GM21717 (cell line): ENCODE results near the gene TTC8.
A peak's percentile ranks its signal among the peaks of the same experiment; 100 is the strongest.
"Not testable (repeated sequence)": the region's sequence is repeated elsewhere in the genome, so short reads cannot be mapped to it uniquely, and the experiment has no call there.

Experiments used
- ATAC-seq: cut with Tn5 transposase; IDR thresholded peaks from one replicate; pipeline ENCODE4 v1.9.1; 2021; ENCODE audit warnings: mild to moderate bottlenecking, moderate library complexity; ENCODE audit not compliant: unreplicated experiment

TTC8 gene

GRCh38 chr14:88824314-88825077, at the start of gene TTC8:
TTC8 (plus strand) TSS chr14:88824651; CDS start chr14:88824708, 57 bp downstream.
- ATAC-seq = peak; percentile 99

DNA sequence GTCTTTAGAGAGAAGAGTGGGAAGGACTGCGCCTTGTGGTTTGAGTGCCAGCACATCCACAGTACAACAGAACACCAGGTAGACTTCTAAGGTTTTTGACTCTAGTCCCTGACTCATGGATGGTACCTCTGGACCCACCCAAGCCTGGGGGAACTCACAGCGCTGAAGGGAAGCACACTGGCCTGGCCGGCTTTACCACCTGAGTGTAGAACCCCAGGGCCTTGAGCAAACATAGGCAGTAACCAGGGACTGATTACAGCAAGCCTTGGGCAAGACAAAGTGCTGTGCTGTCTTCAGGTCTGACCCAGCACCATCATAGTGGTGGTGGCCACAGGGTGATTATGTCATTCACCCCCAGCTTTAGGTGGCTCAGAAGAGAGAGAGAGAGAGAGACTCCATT, 48.9 kb upstream of the TTC8 start:
- ATAC-seq = no peak

GRCh38 chr14:88785911-88786310, 38.5 kb upstream of the TTC8 start:
- no peak for ATAC-seq

DNA sequence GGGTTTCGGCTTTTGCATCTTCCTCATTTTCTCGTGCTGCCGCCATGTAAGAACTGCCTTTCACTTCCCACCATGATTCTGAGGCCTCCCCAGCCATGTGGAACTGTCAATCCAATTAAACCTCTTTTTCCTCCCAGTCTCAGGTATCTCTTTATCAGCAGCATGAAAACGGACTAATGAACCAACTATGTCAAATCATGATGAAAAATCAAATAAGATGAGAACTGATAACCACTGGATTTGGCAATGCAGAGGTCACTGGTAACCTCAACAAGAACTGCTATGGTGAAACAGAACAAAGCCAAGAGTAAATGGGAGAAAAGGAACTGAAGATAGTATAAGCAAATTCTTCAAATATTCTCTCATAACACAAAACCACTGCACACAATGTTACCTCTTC, 37.7 kb upstream of the TTC8 start:
- no peak for ATAC-seq

DNA sequence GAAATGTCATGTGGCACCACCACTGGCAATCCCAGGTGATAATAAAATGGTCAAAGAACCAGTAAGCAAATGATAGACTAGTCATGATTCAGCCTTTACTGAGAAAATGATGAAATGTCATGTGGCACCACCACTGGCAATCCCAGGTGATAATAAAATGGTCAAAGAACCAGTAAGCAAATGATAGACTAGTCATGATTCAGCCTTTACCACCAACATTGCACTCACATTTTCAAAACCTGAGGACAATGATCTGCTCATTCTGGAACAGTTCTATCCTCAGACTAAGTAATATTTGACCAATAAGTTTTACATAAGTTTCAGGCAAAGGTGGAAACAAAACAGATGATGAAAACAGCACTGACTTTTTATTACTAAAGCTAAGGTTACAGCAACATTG, 34.9 kb upstream of the TTC8 start:
- ATAC-seq = not testable (repeated sequence)

DNA sequence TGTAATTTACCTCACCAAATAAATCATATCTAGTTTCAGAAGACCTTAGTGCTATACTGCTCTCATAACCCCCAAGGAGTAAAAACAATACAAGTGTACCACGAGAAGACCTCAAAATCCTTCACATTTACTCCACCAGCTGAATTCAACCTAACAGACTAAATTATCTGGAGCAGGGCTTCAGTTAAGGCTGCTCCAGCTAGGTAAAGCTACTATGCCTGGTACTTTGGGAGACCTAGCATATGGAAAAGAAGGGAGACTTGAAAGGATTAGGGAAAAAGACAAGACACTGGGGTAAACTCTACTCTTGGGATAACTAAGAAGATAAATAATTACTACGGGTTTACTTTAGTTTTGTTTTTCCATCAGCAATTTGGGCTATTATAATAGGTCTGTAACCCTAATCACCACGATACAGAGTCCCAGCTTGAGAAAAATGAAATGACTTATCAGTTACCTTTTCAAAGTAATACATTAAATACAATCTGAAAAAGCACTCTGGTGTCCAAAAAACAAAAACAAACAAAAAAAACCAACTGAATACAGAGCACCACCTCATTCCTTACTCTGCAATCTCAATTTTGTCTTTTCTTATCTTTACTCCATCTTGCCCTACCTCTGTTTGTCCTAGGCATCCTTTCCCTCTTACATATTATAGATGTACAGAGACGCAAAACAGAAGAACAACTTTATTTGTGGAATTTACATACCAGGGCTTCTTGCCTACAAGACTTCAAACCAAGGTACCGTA, 33.8 kb upstream of the TTC8 start:
- no peak for ATAC-seq

GRCh38 chr14:88791252-88791621, 33.2 kb upstream of the TTC8 start:
- ATAC-seq = no peak

DNA sequence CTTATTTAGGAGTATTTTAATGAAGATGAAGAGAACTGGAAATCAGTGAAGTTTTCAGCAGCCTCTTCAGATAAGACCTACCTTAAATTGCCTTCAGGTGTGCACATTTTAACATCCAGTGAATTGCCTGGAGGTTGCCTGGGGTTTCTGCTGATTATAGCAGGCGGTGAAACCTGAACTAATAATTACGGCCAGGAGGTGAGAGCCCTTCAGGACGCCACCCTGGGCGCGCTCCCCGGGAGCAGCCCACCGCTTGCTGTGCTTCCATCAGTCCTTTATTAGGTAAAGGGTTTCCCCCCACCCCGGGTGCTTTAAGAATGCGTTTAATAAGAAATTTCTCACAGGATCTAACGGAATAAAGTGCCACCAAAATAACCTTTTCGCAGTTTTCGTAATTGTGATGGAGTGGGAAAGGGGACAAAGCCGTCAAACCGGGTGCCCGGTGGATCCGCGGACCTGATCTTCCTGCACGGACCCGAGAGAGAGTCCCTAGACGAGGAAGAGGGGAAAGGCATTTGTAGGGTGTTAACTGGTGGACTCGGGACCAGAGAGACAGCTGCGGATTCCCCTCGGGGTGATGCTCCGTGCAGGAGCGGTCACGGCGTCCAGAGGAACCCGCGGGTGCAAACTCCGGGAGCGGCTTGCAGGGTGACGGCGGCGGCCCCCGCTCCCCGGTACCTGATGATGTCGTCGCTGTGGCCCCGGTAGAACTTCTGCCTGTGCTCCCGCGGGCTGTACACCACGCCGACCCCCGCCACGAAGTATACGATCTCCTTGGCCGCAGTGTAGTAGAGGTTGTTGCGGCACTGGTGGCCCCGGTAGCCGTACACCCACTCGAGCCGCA, 32.6 kb upstream of the TTC8 start:
- ATAC-seq = peak; percentile 14

GRCh38 chr14:88792473-88793258, 31.8 kb upstream of the TTC8 start, which contains the start of gene EML5:
EML5 (minus strand) TSS chr14:88792953; CDS start chr14:88792503, 450 bp downstream.
- ATAC-seq = peak; percentile 91

- no peak for ATAC-seq
Measured at GRCh38 chr14:88793259-88793625, 31.2 kb upstream of the TTC8 start.

GRCh38 chr14:88798156-88798555, 26.3 kb upstream of the TTC8 start:
- ATAC-seq = no peak

DNA sequence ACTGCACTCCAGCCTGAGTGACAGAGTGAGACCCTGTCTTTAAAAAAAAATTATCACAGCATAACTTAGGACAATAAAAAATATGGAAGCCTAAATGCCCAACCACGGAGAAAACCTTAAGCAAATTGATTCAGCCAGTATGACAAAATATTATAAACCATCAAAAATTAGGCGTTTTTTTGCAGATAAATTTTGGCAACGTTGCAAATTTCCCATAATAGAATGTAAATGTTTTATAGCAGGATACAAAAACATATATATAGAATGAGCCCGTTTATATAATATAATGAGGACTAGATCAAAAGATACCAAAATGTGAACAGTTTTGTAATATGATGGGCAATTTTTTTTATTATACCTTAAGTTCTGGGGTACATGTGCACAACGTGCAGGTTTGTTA, 24.9 kb upstream of the TTC8 start:
- ATAC-seq = no peak

DNA sequence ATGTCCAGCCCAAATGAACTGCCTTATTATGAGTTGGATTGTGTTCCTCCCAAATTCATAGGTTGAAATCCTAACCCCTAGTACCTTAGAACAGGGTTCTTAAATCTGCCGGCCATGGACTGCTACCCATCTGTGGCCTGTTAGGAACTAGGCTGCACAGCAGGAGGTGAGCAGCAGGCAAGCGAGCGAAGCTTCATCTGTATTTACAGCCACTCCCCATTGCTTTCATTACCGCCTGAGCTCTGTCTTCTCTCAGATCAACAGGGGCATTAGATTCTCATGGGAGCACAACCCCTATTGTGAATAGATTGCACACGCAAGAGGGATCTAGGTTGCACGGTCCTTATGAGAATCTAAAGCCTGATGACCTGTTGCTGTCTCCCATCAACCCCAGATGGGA, 21.9 kb upstream of the TTC8 start:
- ATAC-seq = no peak

GRCh38 chr14:88804035-88804434, 20.4 kb upstream of the TTC8 start:
- no peak for ATAC-seq

DNA sequence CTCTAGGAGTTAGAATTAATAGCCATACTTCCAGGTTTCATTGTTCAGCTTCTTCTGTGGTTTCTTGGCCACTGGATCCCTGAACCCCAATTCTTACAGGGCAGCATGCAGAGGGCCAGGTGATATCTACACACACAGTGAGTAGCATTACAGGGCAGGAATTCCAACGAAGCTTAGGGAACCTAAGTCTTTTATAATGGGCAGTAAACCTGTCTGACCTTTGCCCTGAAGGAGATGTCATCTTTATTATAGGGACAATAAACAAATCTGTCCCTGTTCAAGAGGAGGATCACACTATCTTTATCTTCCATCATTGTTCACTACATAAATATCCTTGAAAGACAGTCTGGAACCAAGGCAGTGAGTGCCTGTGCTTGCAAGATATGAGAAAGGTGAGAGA, 20.0 kb upstream of the TTC8 start:
- ATAC-seq = no peak

GRCh38 chr14:88808359-88808758, 16.1 kb upstream of the TTC8 start:
- ATAC-seq = no peak

GRCh38 chr14:88815980-88816379, 8.5 kb upstream of the TTC8 start:
- no peak for ATAC-seq

DNA sequence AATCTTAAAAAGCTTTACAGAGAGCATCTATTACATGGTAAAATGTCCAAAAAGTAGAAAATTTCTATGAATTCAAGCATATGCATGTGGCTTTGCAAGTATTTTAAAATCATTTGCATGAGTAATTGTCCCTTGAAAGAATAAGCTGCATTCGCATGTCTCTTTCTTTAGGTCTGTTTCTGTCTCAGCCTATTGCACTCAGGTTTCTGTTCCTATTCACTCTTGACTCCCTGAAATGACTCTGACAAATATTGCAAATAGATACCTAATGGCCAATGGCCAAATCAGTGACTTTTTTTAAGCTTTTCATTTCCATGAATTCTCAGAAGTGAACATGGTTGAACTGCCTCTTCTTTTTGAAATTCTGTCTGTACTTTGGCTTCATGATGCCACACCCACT, 6.4 kb upstream of the TTC8 start:
- peak; percentile 63 for ATAC-seq

DNA sequence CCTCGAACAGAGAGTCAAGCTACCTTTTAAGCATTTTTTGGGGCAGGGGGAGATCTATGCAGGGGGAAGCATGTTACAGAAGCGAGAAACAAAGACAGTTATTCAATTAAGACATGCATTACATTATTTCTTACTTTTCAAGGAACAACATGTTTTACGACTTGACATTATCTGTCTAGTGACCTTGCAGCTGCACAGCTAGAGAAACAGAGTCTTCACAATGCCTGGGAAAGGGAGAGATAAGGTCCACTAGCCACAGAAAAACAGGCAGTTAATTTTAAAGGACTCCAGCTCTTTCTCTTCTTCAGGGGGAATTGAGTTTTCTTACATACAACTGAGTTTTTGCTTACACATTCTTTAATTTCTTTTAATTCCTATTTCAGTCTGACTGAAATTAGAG, 4.8 kb upstream of the TTC8 start:
- not testable (repeated sequence) for ATAC-seq

GRCh38 chr14:88821378-88821777, 3.1 kb upstream of the TTC8 start:
- ATAC-seq = no peak

DNA sequence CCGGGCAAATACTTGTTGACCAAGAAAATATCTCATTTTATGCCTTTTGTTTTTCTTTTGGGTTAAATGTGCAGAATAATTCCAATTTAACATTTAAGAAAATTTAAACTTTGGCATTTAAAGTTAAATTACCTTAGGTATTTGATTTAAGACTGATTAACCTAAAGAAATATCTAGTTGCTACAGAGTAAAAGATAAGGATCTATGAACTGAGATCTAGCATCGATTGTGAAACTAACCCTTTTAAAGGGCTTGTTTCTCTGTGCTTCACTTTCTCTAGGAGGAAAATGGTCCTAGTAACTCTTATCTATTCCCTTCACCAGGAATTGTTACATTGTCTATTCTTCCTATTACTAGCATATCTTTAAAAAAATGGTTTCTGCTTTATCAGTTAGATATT, 2.6 kb upstream of the TTC8 start:
- ATAC-seq = no peak
